ENCODE measurements around the gene ALDH2. TPM values are rescaled to one million over a fixed set of nuclear protein-coding genes. Genes with fewer than 3 reads are reported as not detected.

The ALDH2 gene
- total and polyA plus RNA-seq, 9 of the 15 experiments (the other 6 are each of a cell fraction or from before 2014, with no cell fraction given), result 1.9 to 22.5 (median 12.2) TPM

GRCh38 chr12:111789779-111790178 lies 23.0 kb downstream of the ALDH2 start:
- FAIRE-seq (no peak), ATAC-seq (no peak)
- 67% methylated on average over 9 of the region's 11 CpGs for WGBS (ENCODE audit: insufficient coverage, low coverage, missing lambda C conversion rate)

More at GRCh38 chr12:111789779-111790178, 23.0 kb downstream of the ALDH2 start:
- Histone ChIP-seq H3K27me3 (ENCODE audit: control insufficient read depth in 2 of 2, insufficient read depth in 2 of 2, low read length in 2 of 2) (no peaks in the 10 kb centered on the region; a peak in 1 of 5 replicates), H3K4me1 (replicated peaks in 1 of 2; ENCODE audit: control insufficient read depth in 2 of 2, insufficient read depth in 2 of 2, low read length in 2 of 2) (peaks cover 0 to 20% of the 10 kb centered on the region in 2 experiments; a peak in 4 of 5 replicates), H2AFZ (ENCODE audit: low read depth, low read length) (no peak overlapping the region), H3K4me2 (ENCODE audit: insufficient read depth, low read length) (no peak overlapping the region), H3K9me1 (ENCODE audit: control insufficient read depth, insufficient read depth, low read length) (peaks cover 2% of the 10 kb centered on the region), H3K4me3 (no peak overlapping the region), H3K9ac (ENCODE audit: insufficient read depth in 1 of 2, low read depth in 2 of 2, low read length in 2 of 2) (no peak overlapping the region), H4K20me1 (replicated peaks; ENCODE audit: control insufficient read depth, insufficient read depth, low read length) (no peaks in the 10 kb centered on the region), H3K27ac (ENCODE audit: extremely low read depth, low read depth, low read length) (no peak overlapping the region), H3K9me3 (replicated peaks; ENCODE audit: control insufficient read depth, insufficient read depth, low read depth, low read length) (no peaks in the 10 kb centered on the region), H3K79me2 (ENCODE audit: control insufficient read depth, insufficient read depth, low read length) (no peaks in the 10 kb centered on the region), H3K36me3 (ENCODE audit: control insufficient read depth, insufficient read depth, low read length) (peaks cover 15% of the 10 kb centered on the region; the same call in 2 of the 3 replicates)
- CTCF ChIA-PET (ENCODE audit: low intra/inter-chr PET ratio), result no interaction called here
- TF ChIP-seq PTBP1 (IDR thresholded peaks at IDR 0.05; ENCODE audit: low read depth, low read length), result no peak
- no peak for TF ChIP-seq CEBPG (CRISPR knock-in tag; IDR thresholded peaks at IDR 0.05)
- TF ChIP-seq CEBPG (tag; conservative IDR thresholded peaks at IDR 0.05 in 1 of 2, IDR thresholded peaks at IDR 0.05 in 1 of 2), result no peak
- no peak for TF ChIP-seq MXI1 (IDR thresholded peaks at IDR 0.05; ENCODE audit: low read depth, low read length)
- TF ChIP-seq NFIC (IDR thresholded peaks at IDR 0.05), result peak; percentile 95
- TF ChIP-seq HBP1 (CRISPR knock-in tag; IDR thresholded peaks at IDR 0.05), result no peak
- TF ChIP-seq NFIX (CRISPR knock-in tag; IDR thresholded peaks at IDR 0.05; ENCODE audit: low read depth), result peak; percentile 78
- POLR2A ChIA-PET, result interaction anchor here (0.9 kb wide), 1 partner anchor 10 kb away, joined by 3 read pairs; no protein-coding TSS in a partner anchor
- in situ Hi-C loops (cut with MboI), result no loop called here
- BruUV-seq (replicated peaks), result no TSS peak
- DNase-seq (ENCODE audit: extremely low read depth in 1 of 4, low spot score in 3 of 4), result no peak
- intact Hi-C loops (cut with micrococcal nuclease), result loop anchor here (2.0 kb wide), 1 partner anchor 37 kb away; no protein-coding TSS in a partner anchor

Data from K562 (cell line).